Activated T-cell treated with anti-CD3 and anti-CD28 coated beads, Interleukin-2, amount 50 U/mL, for 1 hour (primary cell): ENCODE measurements around the gene NLE1.

ENCODE experiments used
- DNase-seq: peaks from one replicate; pipeline ENCODE4 v3.0.0-alpha.2; 2020

The NLE1 gene

GRCh38 chr17:35084987-35085386 is 57.1 kb downstream of the NLE1 start:
- DNase-seq = no peak

- DNase-seq = no peak
Observed at GRCh38 chr17:35083071-35083470, 59.0 kb downstream of the NLE1 start.

DNA sequence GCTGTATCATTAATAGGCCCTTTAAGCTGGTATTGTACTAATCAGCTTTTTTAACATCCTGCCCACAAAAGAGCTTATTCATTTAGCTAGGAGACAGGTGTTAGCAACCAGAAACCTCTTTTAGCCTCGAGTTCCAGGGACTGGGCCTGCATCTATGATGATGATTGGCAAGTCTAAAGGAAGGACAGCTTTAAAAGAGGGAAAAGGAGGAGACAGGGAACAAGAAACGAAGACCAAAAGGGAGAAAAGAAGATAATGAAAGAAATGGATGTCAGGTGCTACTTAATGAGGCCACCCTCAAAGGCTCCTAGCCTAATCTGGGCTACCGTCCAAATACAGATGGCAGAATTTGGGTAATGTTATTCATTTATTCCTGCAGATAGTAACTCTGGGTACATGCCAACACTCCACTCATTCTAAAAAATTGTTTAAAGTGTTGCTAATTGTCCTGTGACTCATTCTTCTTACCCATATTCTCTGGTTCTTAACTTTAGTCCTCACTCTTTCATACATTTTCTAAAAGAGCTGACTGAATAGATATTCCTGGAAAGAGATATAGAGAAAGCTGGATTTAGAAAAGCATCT is 59.9 kb downstream of the NLE1 start:
- DNase-seq = no peak

GRCh38 chr17:35081638-35082037 is 60.5 kb downstream of the NLE1 start:
- no peak for DNase-seq

DNA sequence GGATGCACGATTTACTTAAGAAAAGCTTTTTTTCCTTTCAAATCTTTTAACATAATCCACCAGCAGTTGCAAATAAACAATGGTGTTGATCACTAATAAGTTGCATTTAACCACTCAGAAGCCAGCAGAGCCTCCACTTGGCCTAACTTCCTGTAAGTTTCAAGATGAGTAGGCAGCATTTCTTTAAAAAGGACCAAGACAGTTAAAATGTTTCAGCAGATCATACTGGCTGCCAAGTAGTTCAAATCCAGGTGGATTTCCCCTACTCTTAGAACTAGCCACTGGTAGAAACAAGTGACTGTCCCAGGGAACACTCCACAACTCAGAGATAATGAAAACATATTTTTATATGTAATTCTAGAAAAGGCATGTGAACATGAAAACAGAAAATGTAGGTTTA is 61.6 kb downstream of the NLE1 start:
- no peak for DNase-seq

DNA sequence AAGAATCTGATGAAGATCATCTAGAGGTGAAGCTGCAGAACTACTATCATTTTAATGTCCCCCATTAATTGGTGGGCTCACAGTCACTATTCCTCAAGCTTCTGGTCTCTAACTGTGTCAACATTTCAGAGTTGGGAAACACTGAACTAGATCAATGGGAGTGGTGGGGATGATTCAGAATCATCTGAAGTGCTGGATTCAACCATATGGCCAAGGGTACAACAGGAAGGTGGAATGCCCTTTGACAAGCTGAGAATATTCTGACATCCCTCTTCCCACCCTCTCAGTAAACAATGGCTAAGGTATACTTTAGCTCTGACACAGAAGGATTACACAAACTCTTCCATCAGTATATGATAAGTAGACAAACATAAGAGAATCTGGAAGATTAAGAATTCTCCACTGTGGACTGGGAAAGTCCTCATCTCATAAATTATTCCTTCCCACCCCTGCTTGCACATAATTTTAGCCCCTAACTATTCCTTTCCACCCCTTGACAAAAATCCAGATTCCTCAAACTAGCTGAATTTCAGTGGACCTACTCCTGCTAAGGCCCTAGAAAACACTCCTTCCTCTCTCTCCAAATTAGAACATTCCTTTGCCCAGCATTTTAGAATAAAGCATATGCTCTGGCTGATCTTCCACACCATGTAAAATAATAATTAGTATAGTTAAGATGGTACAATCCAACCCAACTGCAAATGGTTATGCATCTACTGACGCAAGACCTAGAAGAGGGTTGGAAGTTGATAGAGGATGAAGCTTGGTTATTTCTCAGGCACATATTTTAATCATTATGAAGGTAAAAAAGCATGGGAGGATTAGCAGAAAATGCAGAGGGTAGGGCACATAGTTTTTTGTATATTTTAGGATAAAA is 62.3 kb downstream of the NLE1 start:
- no peak for DNase-seq
